NT2/D1 (cell line): ENCODE measurements around the gene FBXL7.

Experiments
- SUZ12 ChIP-seq: IDR thresholded peaks from 2 replicates; pipeline ENCODE4 v1.6.1; 2011; ENCODE audit not compliant: insufficient read length, insufficient read depth; ENCODE audit errors: extremely low read depth
- YY1 ChIP-seq: IDR thresholded peaks from 2 replicates; pipeline ENCODE4 v1.6.1; 2011; ENCODE audit not compliant: insufficient read length, insufficient read depth
- ZNF274 ChIP-seq: IDR thresholded peaks from 2 replicates; pipeline ENCODE4 v1.6.1; 2011; ENCODE audit warnings: mild to moderate bottlenecking, low read depth, low read length

- TF ChIP-seq YY1: no peak
- TF ChIP-seq ZNF274: no peak
- TF ChIP-seq SUZ12: no peak
Measured at GRCh38 chr5:15635289-15635616, 135.3 kb downstream of the FBXL7 start.
